MCF 10A (cell line): ENCODE measurements around the gene SCRN1. TPM values are rescaled to one million over a fixed set of nuclear protein-coding genes. Genes with fewer than 3 reads are reported as not detected.

Experiments
- BruUV-seq: library from RNA; stranded (reverse); fragments of 400-500 nt; replicated peaks from 2 replicates; lab custom pipeline; 2021; lab: Mats Ljungman, UMichigan
- CTCF ChIA-PET: fragments of 300-600 bp; sonication (Branson Sonifier 250); formaldehyde crosslinking; extraction: SDS; loops from one replicate; lab custom pipeline; 2021; ENCODE audit warnings: antibody characterized with exemption, inconsistent platforms; lab: Yijun Ruan, JAX
- POLR2A ChIA-PET: fragments of 300-600, 350-650 bp; sonication (Branson Sonifier 250); formaldehyde crosslinking; extraction: SDS; loops from one replicate; lab custom pipeline; 2020; ENCODE audit warnings: antibody characterized with exemption, inconsistent platforms; lab: Yijun Ruan, JAX
- DNase-seq: peaks from one replicate; pipeline ENCODE4 v3.0.0-alpha.2; 2018; ENCODE audit not compliant: unreplicated experiment
- H3K27ac Mint-ChIP-seq: one replicate; pipeline ENCODE4 v1.8.0; 2022; ENCODE audit warnings: mild to moderate bottlenecking, low read depth, mixed read lengths; ENCODE audit not compliant: unreplicated experiment
- H3K27me3 Mint-ChIP-seq: one replicate; pipeline ENCODE4 v1.8.0; 2022; ENCODE audit warnings: mixed read lengths; ENCODE audit not compliant: insufficient read depth, unreplicated experiment
- H3K36me3 Mint-ChIP-seq: one replicate; pipeline ENCODE4 v1.8.0; 2022; ENCODE audit warnings: mild to moderate bottlenecking, moderate library complexity, mixed read lengths; ENCODE audit not compliant: insufficient read depth, unreplicated experiment
- H3K4me1 Mint-ChIP-seq: one replicate; pipeline ENCODE4 v1.8.0; 2022; ENCODE audit warnings: mixed read lengths; ENCODE audit not compliant: insufficient read depth, unreplicated experiment
- H3K4me3 Mint-ChIP-seq: one replicate; pipeline ENCODE4 v1.8.0; 2022; ENCODE audit warnings: mild to moderate bottlenecking, moderate library complexity, mixed read lengths; ENCODE audit not compliant: unreplicated experiment
- H3K9me3 Mint-ChIP-seq: one replicate; pipeline ENCODE4 v1.8.0; 2022; ENCODE audit warnings: mixed read lengths; ENCODE audit not compliant: unreplicated experiment
- intact Hi-C: fragments of 100-400 bp; cut with micrococcal nuclease; formaldehyde crosslinking; loops from 2 replicates; pipeline ENCODE4 v1.14.1; 2022
- total RNA-seq: library from RNA; stranded (reverse); gene quantifications from 2 replicates; pipeline ENCODE4 v1.2.3, GENCODE V29; 2022
- TF ChIP-seq, protein P1 (sequence below): fragments of 200-600 bp; IDR thresholded peaks from one replicate; pipeline ENCODE4 v1.8.0; 2022; ENCODE audit warnings: antibody characterized with exemption, mild to moderate bottlenecking; ENCODE audit not compliant: unreplicated experiment

Gene SCRN1
- total RNA-seq, 1 experiment from 2014 or later: 30.2 TPM

DNA sequence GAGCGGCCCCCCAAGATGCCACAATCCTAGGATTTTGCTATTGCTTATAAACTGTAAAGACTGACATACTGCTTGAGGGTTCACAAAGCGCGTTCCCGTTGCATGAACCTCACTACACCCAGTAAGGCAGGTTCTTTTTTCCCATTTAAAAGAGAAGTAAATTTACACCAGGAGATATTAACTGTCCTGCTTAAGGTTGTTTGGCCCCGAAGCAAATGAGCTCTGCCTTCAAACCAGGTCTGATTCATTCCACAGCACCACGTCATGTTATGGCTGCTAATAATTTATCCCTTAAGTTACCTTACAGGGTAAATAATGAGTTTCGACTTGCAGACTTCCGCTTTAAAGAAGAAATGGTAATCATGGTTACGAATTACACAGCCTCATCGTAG, 37.5 kb upstream of the SCRN1 start:
- Mint-ChIP-seq H3K36me3 (no peaks in the 10 kb centered on the region), H3K4me3 (no peak overlapping the region), H3K27me3 (no peaks in the 10 kb centered on the region), H3K4me1 (peaks cover 26% of the 10 kb centered on the region), H3K9me3 (no peaks in the 10 kb centered on the region), H3K27ac (peak overlapping the region; percentile 92)
- DNase-seq: peak; percentile 47
- intact Hi-C loops: no loop called here
- TF ChIP-seq, protein P1, sequence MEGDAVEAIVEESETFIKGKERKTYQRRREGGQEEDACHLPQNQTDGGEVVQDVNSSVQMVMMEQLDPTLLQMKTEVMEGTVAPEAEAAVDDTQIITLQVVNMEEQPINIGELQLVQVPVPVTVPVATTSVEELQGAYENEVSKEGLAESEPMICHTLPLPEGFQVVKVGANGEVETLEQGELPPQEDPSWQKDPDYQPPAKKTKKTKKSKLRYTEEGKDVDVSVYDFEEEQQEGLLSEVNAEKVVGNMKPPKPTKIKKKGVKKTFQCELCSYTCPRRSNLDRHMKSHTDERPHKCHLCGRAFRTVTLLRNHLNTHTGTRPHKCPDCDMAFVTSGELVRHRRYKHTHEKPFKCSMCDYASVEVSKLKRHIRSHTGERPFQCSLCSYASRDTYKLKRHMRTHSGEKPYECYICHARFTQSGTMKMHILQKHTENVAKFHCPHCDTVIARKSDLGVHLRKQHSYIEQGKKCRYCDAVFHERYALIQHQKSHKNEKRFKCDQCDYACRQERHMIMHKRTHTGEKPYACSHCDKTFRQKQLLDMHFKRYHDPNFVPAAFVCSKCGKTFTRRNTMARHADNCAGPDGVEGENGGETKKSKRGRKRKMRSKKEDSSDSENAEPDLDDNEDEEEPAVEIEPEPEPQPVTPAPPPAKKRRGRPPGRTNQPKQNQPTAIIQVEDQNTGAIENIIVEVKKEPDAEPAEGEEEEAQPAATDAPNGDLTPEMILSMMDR: no peak
- ChIA-PET CTCF (interaction anchor here (0.7 to 1.1 kb wide), 3 partner anchors 47 to 108 kb away, joined by 4 read pairs; partner anchors contain the start of gene MTURN), POLR2A (interaction anchor here (0.6 to 3.8 kb wide), 31 partner anchors 9 to 421 kb away, joined by 3 to 40 read pairs (median 3); partner anchors contain the start of genes MTURN and SCRN1)
- no TSS peak for BruUV-seq

DNA sequence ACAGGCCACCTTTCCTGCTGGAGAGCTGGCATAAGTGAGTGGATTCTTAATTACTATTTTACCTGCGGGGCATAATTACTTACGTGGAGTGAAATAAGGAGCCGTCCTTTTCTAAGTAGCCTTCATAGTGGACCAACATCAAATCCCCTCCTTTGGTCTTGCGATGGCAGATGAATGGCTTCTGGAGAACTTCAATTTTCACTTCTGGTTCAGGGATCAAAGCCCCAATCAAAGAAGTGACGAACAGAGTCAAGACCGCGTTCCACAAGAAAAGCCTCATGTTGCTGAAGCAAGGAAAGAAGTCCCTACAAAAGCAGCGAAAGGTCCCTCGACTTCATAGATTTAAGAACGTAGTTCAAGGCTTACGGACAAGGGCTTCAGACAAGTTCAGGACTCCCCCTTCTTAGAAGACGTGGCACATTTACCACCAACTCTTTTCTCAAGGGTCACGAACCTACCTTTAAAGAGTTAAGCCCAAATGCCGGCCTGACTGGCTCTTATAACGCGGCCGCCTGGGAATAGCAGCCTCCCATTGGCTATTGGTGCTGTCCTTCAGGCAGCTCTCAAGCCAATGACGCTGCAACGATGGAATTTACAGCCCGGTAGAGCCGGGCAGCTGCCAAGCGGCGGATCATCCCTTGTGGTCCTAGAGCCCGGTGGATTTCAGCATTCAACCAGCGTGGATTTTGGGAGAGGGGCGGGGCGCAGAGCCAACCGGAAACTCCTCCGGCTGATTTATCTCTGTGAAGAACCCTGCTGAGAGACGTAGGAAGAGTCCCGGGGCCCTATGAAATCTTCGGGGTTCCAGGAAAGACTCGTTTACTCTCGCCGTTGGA, 36.8 kb upstream of the SCRN1 start, which contains the start of gene FKBP14:
Gene FKBP14, minus strand, starts transcription at position 474 of the 836 bp plus-strand sequence. Its CDS starts 194 bp downstream, at position 280.
- TF ChIP-seq, protein P1: no peak
- TSS peak; percentile 81 for BruUV-seq
- Mint-ChIP-seq H3K4me1 (peaks cover 26% of the 10 kb centered on the region), H3K27me3 (no peaks in the 10 kb centered on the region), H3K4me3 (no peak within 1 kb of the TSS), H3K27ac (peak within 1 kb of the TSS; percentile 92), H3K36me3 (no peaks in the 10 kb centered on the region), H3K9me3 (no peaks in the 10 kb centered on the region)
- intact Hi-C loops: no loop called here
- ChIA-PET POLR2A (interaction anchor here (0.6 to 3.8 kb wide), 26 partner anchors 9 to 452 kb away, joined by 3 to 40 read pairs (median 4); partner anchors contain the start of genes MTURN and SCRN1), CTCF (interaction anchor here (0.6 to 1.1 kb wide), 2 partner anchors 49 to 148 kb away, joined by 3 to 4 read pairs; no protein-coding TSS in a partner anchor)
- DNase-seq: peak; percentile 98

DNA sequence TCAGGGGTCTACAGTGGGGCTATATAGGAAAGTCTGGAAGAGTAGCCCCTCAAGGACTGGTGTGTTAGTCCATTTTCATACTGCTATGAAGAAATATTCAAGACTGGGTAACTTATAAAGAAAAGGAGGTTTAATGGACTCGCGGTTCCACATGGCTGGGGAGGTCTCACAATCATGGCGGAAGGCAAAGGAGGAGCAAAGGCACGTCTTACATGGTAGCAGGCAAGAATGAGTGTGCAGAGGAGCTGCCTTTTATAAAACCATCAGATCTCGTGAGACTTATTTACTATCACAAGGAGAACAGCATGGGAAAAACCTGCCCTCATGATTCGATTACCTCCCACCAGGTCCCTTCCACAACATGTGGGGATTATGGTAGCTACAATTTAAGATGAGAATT, 33.9 kb upstream of the SCRN1 start:
- CTCF ChIA-PET: interaction anchor here (1.0 kb wide), 1 partner anchor 32 kb away, joined by 4 read pairs; no protein-coding TSS in a partner anchor
- H3K27me3 Mint-ChIP-seq: no peaks in the 10 kb centered on the region

More for the DNA sequence above, 33.9 kb upstream of the SCRN1 start:
- POLR2A ChIA-PET: no interaction called here
- intact Hi-C loops: no loop called here
- H3K36me3 Mint-ChIP-seq: peaks cover 5% of the 10 kb centered on the region
- BruUV-seq: no TSS peak
- TF ChIP-seq, protein P1: no peak
- H3K9me3 Mint-ChIP-seq: no peaks in the 10 kb centered on the region
- peaks cover 39% of the 10 kb centered on the region for H3K4me1 Mint-ChIP-seq
- no peak overlapping the region for H3K4me3 Mint-ChIP-seq
- H3K27ac Mint-ChIP-seq: no peak overlapping the region
- DNase-seq: no peak
